ENCODE data around the gene KDM7A.

DNA sequence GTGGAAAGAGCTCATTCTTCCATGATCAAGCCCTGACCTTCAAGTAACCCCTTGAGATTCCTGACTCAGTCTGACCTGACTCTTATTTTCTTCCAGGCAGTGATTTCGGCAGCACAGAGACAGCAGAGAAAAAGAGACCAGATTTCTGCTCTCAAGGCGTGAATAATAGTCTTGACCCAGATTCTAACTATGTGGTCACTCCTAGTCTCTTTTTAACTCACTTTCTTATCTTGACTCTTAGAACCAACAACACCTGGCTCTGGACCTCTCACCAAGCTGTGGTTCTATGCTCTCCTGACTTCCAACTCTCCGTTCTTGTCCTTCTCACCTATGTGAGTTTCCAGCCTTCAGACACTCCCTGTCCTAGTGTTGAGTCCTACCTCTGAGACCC, 36.9 kb upstream of the KDM7A start:
- TF ChIP-seq, protein P1, sequence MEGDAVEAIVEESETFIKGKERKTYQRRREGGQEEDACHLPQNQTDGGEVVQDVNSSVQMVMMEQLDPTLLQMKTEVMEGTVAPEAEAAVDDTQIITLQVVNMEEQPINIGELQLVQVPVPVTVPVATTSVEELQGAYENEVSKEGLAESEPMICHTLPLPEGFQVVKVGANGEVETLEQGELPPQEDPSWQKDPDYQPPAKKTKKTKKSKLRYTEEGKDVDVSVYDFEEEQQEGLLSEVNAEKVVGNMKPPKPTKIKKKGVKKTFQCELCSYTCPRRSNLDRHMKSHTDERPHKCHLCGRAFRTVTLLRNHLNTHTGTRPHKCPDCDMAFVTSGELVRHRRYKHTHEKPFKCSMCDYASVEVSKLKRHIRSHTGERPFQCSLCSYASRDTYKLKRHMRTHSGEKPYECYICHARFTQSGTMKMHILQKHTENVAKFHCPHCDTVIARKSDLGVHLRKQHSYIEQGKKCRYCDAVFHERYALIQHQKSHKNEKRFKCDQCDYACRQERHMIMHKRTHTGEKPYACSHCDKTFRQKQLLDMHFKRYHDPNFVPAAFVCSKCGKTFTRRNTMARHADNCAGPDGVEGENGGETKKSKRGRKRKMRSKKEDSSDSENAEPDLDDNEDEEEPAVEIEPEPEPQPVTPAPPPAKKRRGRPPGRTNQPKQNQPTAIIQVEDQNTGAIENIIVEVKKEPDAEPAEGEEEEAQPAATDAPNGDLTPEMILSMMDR (conservative IDR thresholded peaks at IDR 0.05; ENCODE audit: low read length): no peak
- TF ChIP-seq EZH2phosphoT487 (IDR thresholded peaks at IDR 0.05; ENCODE audit: borderline replicate concordance, low read depth, low read length): no peak

Data from OCI-LY7 (cell line).